ENCODE data around the gene PIH1D1.

DNA sequence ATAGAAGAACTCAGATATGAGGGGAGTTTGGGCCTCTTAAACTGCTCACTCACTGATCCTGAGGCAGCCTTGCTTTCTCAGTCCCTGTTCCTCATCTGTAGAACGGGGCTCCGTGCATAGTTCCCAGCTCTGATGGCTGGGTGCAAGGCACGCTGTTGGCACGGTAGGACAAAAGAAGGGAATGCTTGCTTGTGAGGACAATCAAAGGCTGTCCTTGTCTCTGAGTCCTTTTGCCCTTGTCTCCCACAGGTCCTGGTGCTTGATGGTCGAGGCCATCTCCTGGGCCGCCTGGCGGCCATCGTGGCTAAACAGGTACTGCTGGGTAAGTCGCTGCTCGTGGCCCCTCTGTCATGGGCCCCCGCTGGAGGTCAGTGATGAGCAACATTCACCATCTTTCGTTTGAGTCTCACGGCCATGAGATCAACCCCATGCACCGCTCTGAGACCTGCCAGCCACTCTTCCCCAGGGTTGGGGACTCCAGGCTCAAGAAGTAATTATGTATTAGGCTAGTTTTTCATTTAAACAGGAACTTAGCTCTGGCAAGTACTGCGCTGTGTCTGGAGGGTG is 38.1 kb upstream of the PIH1D1 start:
- TF ChIP-seq, protein P1, sequence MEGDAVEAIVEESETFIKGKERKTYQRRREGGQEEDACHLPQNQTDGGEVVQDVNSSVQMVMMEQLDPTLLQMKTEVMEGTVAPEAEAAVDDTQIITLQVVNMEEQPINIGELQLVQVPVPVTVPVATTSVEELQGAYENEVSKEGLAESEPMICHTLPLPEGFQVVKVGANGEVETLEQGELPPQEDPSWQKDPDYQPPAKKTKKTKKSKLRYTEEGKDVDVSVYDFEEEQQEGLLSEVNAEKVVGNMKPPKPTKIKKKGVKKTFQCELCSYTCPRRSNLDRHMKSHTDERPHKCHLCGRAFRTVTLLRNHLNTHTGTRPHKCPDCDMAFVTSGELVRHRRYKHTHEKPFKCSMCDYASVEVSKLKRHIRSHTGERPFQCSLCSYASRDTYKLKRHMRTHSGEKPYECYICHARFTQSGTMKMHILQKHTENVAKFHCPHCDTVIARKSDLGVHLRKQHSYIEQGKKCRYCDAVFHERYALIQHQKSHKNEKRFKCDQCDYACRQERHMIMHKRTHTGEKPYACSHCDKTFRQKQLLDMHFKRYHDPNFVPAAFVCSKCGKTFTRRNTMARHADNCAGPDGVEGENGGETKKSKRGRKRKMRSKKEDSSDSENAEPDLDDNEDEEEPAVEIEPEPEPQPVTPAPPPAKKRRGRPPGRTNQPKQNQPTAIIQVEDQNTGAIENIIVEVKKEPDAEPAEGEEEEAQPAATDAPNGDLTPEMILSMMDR (CRISPR knock-in tag; IDR thresholded peaks at IDR 0.05) = peak; percentile 77
- TF ChIP-seq ZNF30 (CRISPR knock-in tag; IDR thresholded peaks at IDR 0.05) (no peak), RFX5 (IDR thresholded peaks at IDR 0.05; ENCODE audit: low read depth, low read length) (no peak), TRIM24 (CRISPR knock-in tag; IDR thresholded peaks at IDR 0.05) (no peak), KLF6 (CRISPR knock-in tag; IDR thresholded peaks at IDR 0.05) (no peak), ZNF253 (CRISPR knock-in tag; IDR thresholded peaks at IDR 0.05; ENCODE audit: borderline replicate concordance) (no peak)
- TF ChIP-seq, protein P2, sequence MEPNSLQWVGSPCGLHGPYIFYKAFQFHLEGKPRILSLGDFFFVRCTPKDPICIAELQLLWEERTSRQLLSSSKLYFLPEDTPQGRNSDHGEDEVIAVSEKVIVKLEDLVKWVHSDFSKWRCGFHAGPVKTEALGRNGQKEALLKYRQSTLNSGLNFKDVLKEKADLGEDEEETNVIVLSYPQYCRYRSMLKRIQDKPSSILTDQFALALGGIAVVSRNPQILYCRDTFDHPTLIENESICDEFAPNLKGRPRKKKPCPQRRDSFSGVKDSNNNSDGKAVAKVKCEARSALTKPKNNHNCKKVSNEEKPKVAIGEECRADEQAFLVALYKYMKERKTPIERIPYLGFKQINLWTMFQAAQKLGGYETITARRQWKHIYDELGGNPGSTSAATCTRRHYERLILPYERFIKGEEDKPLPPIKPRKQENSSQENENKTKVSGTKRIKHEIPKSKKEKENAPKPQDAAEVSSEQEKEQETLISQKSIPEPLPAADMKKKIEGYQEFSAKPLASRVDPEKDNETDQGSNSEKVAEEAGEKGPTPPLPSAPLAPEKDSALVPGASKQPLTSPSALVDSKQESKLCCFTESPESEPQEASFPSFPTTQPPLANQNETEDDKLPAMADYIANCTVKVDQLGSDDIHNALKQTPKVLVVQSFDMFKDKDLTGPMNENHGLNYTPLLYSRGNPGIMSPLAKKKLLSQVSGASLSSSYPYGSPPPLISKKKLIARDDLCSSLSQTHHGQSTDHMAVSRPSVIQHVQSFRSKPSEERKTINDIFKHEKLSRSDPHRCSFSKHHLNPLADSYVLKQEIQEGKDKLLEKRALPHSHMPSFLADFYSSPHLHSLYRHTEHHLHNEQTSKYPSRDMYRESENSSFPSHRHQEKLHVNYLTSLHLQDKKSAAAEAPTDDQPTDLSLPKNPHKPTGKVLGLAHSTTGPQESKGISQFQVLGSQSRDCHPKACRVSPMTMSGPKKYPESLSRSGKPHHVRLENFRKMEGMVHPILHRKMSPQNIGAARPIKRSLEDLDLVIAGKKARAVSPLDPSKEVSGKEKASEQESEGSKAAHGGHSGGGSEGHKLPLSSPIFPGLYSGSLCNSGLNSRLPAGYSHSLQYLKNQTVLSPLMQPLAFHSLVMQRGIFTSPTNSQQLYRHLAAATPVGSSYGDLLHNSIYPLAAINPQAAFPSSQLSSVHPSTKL (CRISPR knock-in tag; IDR thresholded peaks at IDR 0.05) = no peak
- TF ChIP-seq, protein P3, sequence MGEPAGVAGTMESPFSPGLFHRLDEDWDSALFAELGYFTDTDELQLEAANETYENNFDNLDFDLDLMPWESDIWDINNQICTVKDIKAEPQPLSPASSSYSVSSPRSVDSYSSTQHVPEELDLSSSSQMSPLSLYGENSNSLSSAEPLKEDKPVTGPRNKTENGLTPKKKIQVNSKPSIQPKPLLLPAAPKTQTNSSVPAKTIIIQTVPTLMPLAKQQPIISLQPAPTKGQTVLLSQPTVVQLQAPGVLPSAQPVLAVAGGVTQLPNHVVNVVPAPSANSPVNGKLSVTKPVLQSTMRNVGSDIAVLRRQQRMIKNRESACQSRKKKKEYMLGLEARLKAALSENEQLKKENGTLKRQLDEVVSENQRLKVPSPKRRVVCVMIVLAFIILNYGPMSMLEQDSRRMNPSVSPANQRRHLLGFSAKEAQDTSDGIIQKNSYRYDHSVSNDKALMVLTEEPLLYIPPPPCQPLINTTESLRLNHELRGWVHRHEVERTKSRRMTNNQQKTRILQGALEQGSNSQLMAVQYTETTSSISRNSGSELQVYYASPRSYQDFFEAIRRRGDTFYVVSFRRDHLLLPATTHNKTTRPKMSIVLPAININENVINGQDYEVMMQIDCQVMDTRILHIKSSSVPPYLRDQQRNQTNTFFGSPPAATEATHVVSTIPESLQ (CRISPR knock-in tag; conservative IDR thresholded peaks at IDR 0.05) = no peak
